NB4 (cell line): ENCODE measurements around the gene HOXB3.

Experiments used
- CTCF ChIP-seq: IDR thresholded peaks from one replicate; pipeline ENCODE4 v1.5.1; 2012; ENCODE audit warnings: low read depth, low read length
- MYC ChIP-seq: IDR thresholded peaks from 2 replicates; pipeline ENCODE4 v1.6.1; 2011; ENCODE audit warnings: low read depth, low read length

GRCh38 chr17:48503747-48504146, 86.3 kb downstream of the HOXB3 start:
- TF ChIP-seq MYC, result no peak
- TF ChIP-seq CTCF, result no peak
